CD4-positive, alpha-beta T cell (primary cell): ENCODE data around the gene FYN. TPM values are rescaled to one million over a fixed set of nuclear protein-coding genes. Genes with fewer than 3 reads are reported as not detected.

Experiments used
- ATAC-seq: fragments of 200-7000 bp; cut with Tn5 transposase; one replicate; pipeline ENCODE4 v1.10.0; 2022; ENCODE audit warnings: mild to moderate bottlenecking; ENCODE audit not compliant: poor library complexity
- CTCF ChIA-PET: fragments of 350-600 bp; sonication (Branson Sonifier 250); formaldehyde crosslinking; loops from one replicate; lab custom pipeline; 2021; ENCODE audit warnings: antibody characterized with exemption, inconsistent platforms; lab: Charles Lee
- POLR2A ChIA-PET: fragments of 350-600 bp; sonication (Branson Sonifier 250); formaldehyde crosslinking; loops from one replicate; lab custom pipeline; 2021; ENCODE audit warnings: antibody characterized with exemption, inconsistent platforms; lab: Charles Lee
- DNase-seq, 14 experiments: peaks; one replicate each; pipeline ENCODE4 v3.0.0-alpha.2; 2013 to 2020; ENCODE audit warnings: mixed read lengths in 2 of 14
- H3K27ac ChIP-seq, 2 donors: one replicate each; pipeline versions ENCODE4 v1.5.1 to v1.7.0; 2013; ENCODE audit warnings: low read length in 2 of 2, low read depth in 1 of 2, mild to moderate bottlenecking in 1 of 2
- H3K27me3 ChIP-seq, 2 experiments: 1 replicate in 1 of 2; 2 replicates in 1 of 2; pipeline versions ENCODE4 v1.6.1 to v1.7.0; 2013; ENCODE audit warnings: low read length in 2 of 2, control low read depth in 1 of 2, mild to moderate bottlenecking in 1 of 2, moderate library complexity in 1 of 2; ENCODE audit not compliant: insufficient read depth in 2 of 2, control insufficient read depth in 1 of 2
- H3K36me3 ChIP-seq: one replicate; pipeline ENCODE4 v1.6.1; 2013; ENCODE audit warnings: low read length, control low read depth; ENCODE audit not compliant: insufficient read depth
- H3K4me1 ChIP-seq: one replicate; pipeline ENCODE4 v1.6.1; 2013; ENCODE audit warnings: low read length, control low read depth; ENCODE audit not compliant: insufficient read depth
- H3K4me3 ChIP-seq: one replicate; pipeline ENCODE4 v1.5.1; 2013; ENCODE audit warnings: mild to moderate bottlenecking, low read length, moderate library complexity
- H3K9me3 ChIP-seq, 2 experiments: 1 replicate in 1 of 2; 2 replicates in 1 of 2; pipeline versions ENCODE4 v1.6.1 to v1.7.0; 2013; ENCODE audit warnings: low read length in 2 of 2, mild to moderate bottlenecking in 2 of 2, control low read depth in 1 of 2, moderate library complexity in 1 of 2; ENCODE audit not compliant: control insufficient read depth in 1 of 2, insufficient read depth in 1 of 2
- H3K27ac Mint-ChIP-seq: one replicate; pipeline ENCODE4 v1.8.0; 2020; ENCODE audit warnings: mixed read lengths
- H3K27me3 Mint-ChIP-seq: one replicate; pipeline ENCODE4 v1.8.0; 2021; ENCODE audit warnings: mixed read lengths
- H3K36me3 Mint-ChIP-seq: one replicate; pipeline ENCODE4 v1.8.0; 2021; ENCODE audit warnings: low read depth, mixed read lengths
- H3K4me1 Mint-ChIP-seq: one replicate; pipeline ENCODE4 v1.8.0; 2021; ENCODE audit warnings: low read depth, mixed read lengths
- H3K4me3 Mint-ChIP-seq: one replicate; pipeline ENCODE4 v1.8.0; 2020; ENCODE audit warnings: mild to moderate bottlenecking, mixed read lengths
- H3K9me3 Mint-ChIP-seq: one replicate; pipeline ENCODE4 v1.8.0; 2020; ENCODE audit warnings: mixed read lengths
- intact Hi-C, 2 experiments: fragments of 100-400 bp; cut with DNase I in 1 of 2; cut with micrococcal nuclease in 1 of 2; formaldehyde crosslinking; loops; one replicate each; pipeline versions ENCODE4 v1.15.1 to v1.9.0; 2023 to 2025; cut with DNase I, micrococcal nuclease
- total RNA-seq, 174 experiments: library from RNA in 2 of 174; stranded (reverse) in 2 of 174; gene quantifications; one replicate each; pipeline ENCODE4 v1.2.3 and lab custom pipeline; 2021 to 2026
- TF ChIP-seq, protein P1 (sequence below): fragments of 200-600 bp; IDR thresholded peaks from one replicate; pipeline ENCODE4 v1.8.0; 2022; ENCODE audit warnings: antibody characterized with exemption, mild to moderate bottlenecking

FYN gene
- total RNA-seq, 2 experiments from 2014 or later = 419 TPM

DNA sequence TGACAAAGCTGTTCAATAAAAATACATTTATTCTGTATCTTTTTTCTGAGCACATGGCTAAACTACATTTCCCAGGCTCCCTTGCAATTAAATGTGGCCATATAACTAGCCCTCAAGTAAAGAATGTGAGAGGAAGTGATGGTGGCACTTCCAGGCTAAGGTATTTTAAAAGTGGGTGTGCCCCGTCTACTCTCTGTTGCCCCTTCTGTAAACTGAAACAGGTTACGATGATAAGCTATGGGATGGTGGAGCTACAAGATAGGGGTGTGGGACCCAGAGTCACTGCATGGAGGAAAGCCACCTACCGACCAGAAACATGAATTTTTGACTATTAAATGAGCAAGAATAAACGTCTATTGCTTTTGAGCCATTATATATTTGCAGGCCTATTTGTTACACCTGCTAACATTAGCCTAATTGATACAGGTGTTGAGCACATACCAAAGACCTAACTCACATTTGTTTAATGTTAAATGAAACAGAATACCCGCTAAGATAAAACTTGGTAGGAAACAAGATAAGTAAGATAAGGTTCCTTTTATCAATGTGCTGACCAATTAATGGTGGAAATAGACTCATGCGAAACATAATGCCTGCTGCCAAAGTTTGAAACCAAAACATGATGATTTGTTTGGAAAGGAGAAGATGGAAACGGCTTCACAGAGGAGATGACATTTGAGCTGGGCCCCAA is 3.1 kb downstream of the FYN start:
- no peaks in the 10 kb centered on the region for H3K9me3 Mint-ChIP-seq
- ATAC-seq (no peak), DNase-seq (peak in 3 of 14 experiments; percentile 55 to 70 (median 70))
- H3K27me3 ChIP-seq = no peaks in the 10 kb centered on the region
- H3K27ac Mint-ChIP-seq = peak overlapping the region; percentile 93
- ChIA-PET POLR2A (interaction anchor here (1.0 to 4.5 kb wide), 5 partner anchors 10 to 108 kb away, joined by 4 to 11 read pairs (median 5); no protein-coding TSS in a partner anchor), CTCF (interaction anchor here (0.8 to 2.0 kb wide), 8 partner anchors 9 to 173 kb away, joined by 3 to 5 read pairs (median 4); no protein-coding TSS in a partner anchor)
- H3K4me1 ChIP-seq = peaks cover 44% of the 10 kb centered on the region
- intact Hi-C loops = loop anchor here (2.0 to 5.0 kb wide), 5 partner anchors 19 to 172 kb away; no protein-coding TSS in a partner anchor
- H3K4me1 Mint-ChIP-seq = peaks cover 78% of the 10 kb centered on the region
- H3K36me3 ChIP-seq = peaks cover 3% of the 10 kb centered on the region
- H3K27ac ChIP-seq = peak overlapping the region; percentile 3 to 87
- H3K4me3 ChIP-seq = peak overlapping the region; percentile 86
- peak overlapping the region; percentile 97 for H3K4me3 Mint-ChIP-seq
- no peaks in the 10 kb centered on the region for H3K9me3 ChIP-seq
- TF ChIP-seq, protein P1, sequence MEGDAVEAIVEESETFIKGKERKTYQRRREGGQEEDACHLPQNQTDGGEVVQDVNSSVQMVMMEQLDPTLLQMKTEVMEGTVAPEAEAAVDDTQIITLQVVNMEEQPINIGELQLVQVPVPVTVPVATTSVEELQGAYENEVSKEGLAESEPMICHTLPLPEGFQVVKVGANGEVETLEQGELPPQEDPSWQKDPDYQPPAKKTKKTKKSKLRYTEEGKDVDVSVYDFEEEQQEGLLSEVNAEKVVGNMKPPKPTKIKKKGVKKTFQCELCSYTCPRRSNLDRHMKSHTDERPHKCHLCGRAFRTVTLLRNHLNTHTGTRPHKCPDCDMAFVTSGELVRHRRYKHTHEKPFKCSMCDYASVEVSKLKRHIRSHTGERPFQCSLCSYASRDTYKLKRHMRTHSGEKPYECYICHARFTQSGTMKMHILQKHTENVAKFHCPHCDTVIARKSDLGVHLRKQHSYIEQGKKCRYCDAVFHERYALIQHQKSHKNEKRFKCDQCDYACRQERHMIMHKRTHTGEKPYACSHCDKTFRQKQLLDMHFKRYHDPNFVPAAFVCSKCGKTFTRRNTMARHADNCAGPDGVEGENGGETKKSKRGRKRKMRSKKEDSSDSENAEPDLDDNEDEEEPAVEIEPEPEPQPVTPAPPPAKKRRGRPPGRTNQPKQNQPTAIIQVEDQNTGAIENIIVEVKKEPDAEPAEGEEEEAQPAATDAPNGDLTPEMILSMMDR = no peak
- H3K27me3 Mint-ChIP-seq = no peaks in the 10 kb centered on the region
- peaks cover 52% of the 10 kb centered on the region for H3K36me3 Mint-ChIP-seq

DNA sequence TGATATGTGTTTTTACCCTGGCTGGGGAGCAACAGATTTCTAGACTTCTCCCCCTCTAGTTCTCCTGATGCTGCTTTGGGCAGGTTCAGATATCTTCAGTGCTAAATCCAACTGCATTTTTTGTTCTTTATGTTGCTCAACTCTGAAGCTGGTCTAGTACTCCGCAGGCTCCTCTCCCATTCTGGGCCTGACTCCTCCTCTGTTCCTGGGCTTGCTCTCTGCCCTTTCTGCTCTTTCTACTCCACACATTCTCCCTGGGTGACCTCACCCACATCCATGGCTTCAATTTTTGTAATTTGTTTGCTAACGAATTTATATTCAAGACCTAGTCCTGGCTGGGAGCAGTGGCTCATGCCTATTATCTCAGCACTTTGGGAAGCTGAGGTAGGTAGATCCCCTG is 6.4 kb downstream of the FYN start:
- H3K27ac ChIP-seq = no peak overlapping the region
- TF ChIP-seq, protein P1 = no peak
- ATAC-seq = no peak
- peak overlapping the region; percentile 93 for H3K27ac Mint-ChIP-seq
- H3K27me3 Mint-ChIP-seq = no peaks in the 10 kb centered on the region
- POLR2A ChIA-PET = interaction anchor here (1.2 to 4.5 kb wide), 2 partner anchors 23 to 98 kb away, joined by 3 to 11 read pairs; no protein-coding TSS in a partner anchor
- no peak for DNase-seq
- CTCF ChIA-PET = interaction anchor here (1.9 kb wide), 1 partner anchor 157 kb away, joined by 4 read pairs; no protein-coding TSS in a partner anchor
- H3K4me3 ChIP-seq = no peak overlapping the region
- H3K36me3 Mint-ChIP-seq = peaks cover 42% of the 10 kb centered on the region
- H3K4me1 ChIP-seq = peaks cover 66% of the 10 kb centered on the region
- H3K9me3 ChIP-seq = no peaks in the 10 kb centered on the region
- intact Hi-C loops = loop anchor here (1.0 to 5.0 kb wide), 2 partner anchors 13 to 105 kb away; no protein-coding TSS in a partner anchor
- H3K27me3 ChIP-seq = no peaks in the 10 kb centered on the region
- no peaks in the 10 kb centered on the region for H3K9me3 Mint-ChIP-seq
- H3K4me3 Mint-ChIP-seq = peak overlapping the region; percentile 26
- H3K36me3 ChIP-seq = peaks cover 6% of the 10 kb centered on the region
- H3K4me1 Mint-ChIP-seq = peaks cover 96% of the 10 kb centered on the region

DNA sequence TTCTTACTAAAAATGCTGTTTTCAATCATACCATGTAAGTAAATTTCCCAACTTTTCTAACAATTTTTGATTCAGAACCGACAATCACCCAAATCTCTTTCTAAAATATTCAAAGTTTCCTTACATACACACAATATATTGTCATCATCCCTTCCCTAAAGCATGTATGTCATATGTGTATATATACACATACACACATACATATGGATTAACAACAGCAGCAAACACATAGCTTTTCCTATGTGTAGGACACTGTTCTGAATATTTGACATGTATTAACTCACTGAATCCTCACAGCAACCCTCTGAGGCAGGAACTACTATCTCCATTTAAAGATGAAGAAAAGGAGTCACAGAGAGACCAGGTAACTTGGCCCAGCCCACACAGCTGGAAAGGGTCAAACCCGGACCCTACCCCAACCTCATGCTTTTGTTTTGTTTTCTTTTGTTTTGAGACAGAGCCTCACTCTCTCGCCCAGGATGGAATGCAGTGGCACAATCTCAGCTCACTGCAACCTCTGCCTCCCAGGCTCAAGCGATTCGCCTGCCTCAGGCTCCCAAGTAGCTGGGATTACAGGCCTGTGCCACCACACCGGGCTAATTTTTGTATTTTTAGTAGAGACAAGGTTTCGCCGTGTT is 7.2 kb downstream of the FYN start:
- H3K27me3 Mint-ChIP-seq = no peaks in the 10 kb centered on the region
- no peaks in the 10 kb centered on the region for H3K9me3 ChIP-seq
- H3K27me3 ChIP-seq = no peaks in the 10 kb centered on the region
- H3K27ac ChIP-seq = peak overlapping the region in 1 of 2 donors; percentile 4
- TF ChIP-seq, protein P1 = no peak
- DNase-seq (no peak), ATAC-seq (no peak)
- no peak overlapping the region for H3K4me3 ChIP-seq
- ChIA-PET CTCF (interaction anchor here (1.1 to 1.9 kb wide), 2 partner anchors 9 to 156 kb away, joined by 3 to 4 read pairs; no protein-coding TSS in a partner anchor), POLR2A (no interaction called here)
- no peaks in the 10 kb centered on the region for H3K9me3 Mint-ChIP-seq
- H3K4me1 ChIP-seq = peaks cover 73% of the 10 kb centered on the region
- peak overlapping the region; percentile 71 for H3K4me3 Mint-ChIP-seq
- peaks cover 6% of the 10 kb centered on the region for H3K36me3 ChIP-seq
- intact Hi-C loops = loop anchor here (1.0 to 5.0 kb wide), 2 partner anchors 12 to 104 kb away; no protein-coding TSS in a partner anchor
- peaks cover 38% of the 10 kb centered on the region for H3K36me3 Mint-ChIP-seq
- peaks cover 100% of the 10 kb centered on the region for H3K4me1 Mint-ChIP-seq
- peak overlapping the region; percentile 93 for H3K27ac Mint-ChIP-seq
